DND-41 (cell line): Measurements from ENCODE around the gene MLH1.

Experiments used
- CTCF ChIP-seq: IDR thresholded peaks from 2 replicates; pipeline ENCODE4 v1.5.1; 2012; ENCODE audit warnings: borderline replicate concordance, low read length, moderate library complexity, mild to moderate bottlenecking; ENCODE audit not compliant: poor library complexity, severe bottlenecking; ENCODE audit errors: extremely low read depth
- EZH2 ChIP-seq: IDR thresholded peaks from 3 replicates; pipeline ENCODE4 v1.6.1; 2012; ENCODE audit warnings: borderline replicate concordance, low read depth, mild to moderate bottlenecking, moderate library complexity, low read length, inconsistent platforms; ENCODE audit not compliant: severe bottlenecking

GRCh38 chr3:37087870-37088269 is 94.6 kb downstream of the MLH1 start:
- TF ChIP-seq CTCF (no peak), EZH2 (no peak)
